Panc1 (cell line): Measurements from ENCODE around the gene CMKLR1. TPM values are rescaled to one million over a fixed set of nuclear protein-coding genes. Genes with fewer than 3 reads are reported as not detected.

Experiments
- ATAC-seq: fragments of 200-7000 bp; cut with Tn5 transposase; 2 replicates; pipeline ENCODE4 v1.9.1; 2020; ENCODE audit warnings: mild to moderate bottlenecking, moderate library complexity
- Bru-seq: library from RNA; stranded (reverse); fragments of 400-500 nt; gene quantifications from one replicate; lab custom pipeline; 2021; lab: Mats Ljungman, UMichigan
- BruChase-seq, 2 experiments: library from RNA; stranded (reverse); fragments of 400-500 nt; gene quantifications; one replicate each; lab custom pipeline; 2021; lab: Mats Ljungman, UMichigan
- BruUV-seq: library from RNA; stranded (reverse); fragments of 400-500 nt; replicated peaks from 2 replicates; lab custom pipeline; 2021; lab: Mats Ljungman, UMichigan
- CTCF ChIA-PET: fragments of 300-600 bp; sonication (Branson Sonifier 250); formaldehyde crosslinking; loops from one replicate; lab custom pipeline; 2022; ENCODE audit warnings: antibody characterized with exemption; lab: Charles Lee
- POLR2A ChIA-PET: fragments of 300-600 bp; sonication (Branson Sonifier 250); formaldehyde crosslinking; loops from one replicate; lab custom pipeline; 2022; ENCODE audit warnings: antibody characterized with exemption; lab: Charles Lee
- DNase-seq: peaks from one replicate; pipeline ENCODE4 v3.0.0-alpha.2; 2010; ENCODE audit warnings: low read depth, low spot score
- H3K27ac ChIP-seq: 2 replicates; pipeline ENCODE4 v1.5.1; 2011; ENCODE audit warnings: mild to moderate bottlenecking, low read length, inconsistent platforms
- H3K27me3 ChIP-seq: fragments of 200-500 bp; sonication (Bioruptor generic); 2 replicates; pipeline ENCODE4 v1.6.0; 2014; ENCODE audit warnings: low read length, inconsistent platforms; ENCODE audit not compliant: control insufficient read depth, insufficient read depth
- H3K36me3 ChIP-seq: fragments of 200-500 bp; sonication (Bioruptor generic); 2 replicates; pipeline ENCODE4 v1.5.1; 2014; ENCODE audit warnings: inconsistent platforms, mild to moderate bottlenecking, low read length, moderate library complexity; ENCODE audit not compliant: control insufficient read depth, insufficient read depth
- H3K4me1 ChIP-seq: 2 replicates; pipeline ENCODE4 v1.5.1; 2011; ENCODE audit warnings: inconsistent platforms, mild to moderate bottlenecking, low read length, moderate library complexity; ENCODE audit not compliant: control insufficient read depth, insufficient read depth
- H3K4me3 ChIP-seq, 2 experiments: 2 replicates each; pipeline ENCODE4 v1.5.1; 2011 to 2012; ENCODE audit warnings: low read depth in 2 of 2, low read length in 2 of 2, mild to moderate bottlenecking in 2 of 2, inconsistent platforms in 1 of 2, moderate library complexity in 1 of 2
- H3K9me3 ChIP-seq: fragments of 200-500 bp; sonication (Bioruptor generic); 2 replicates; pipeline ENCODE4 v1.5.1; 2014; ENCODE audit warnings: low read depth, mild to moderate bottlenecking, inconsistent platforms, low read length, moderate library complexity; ENCODE audit not compliant: control insufficient read depth, insufficient read depth
- POLR2AphosphoS5 ChIP-seq: IDR thresholded peaks from 2 replicates; pipeline ENCODE4 v1.6.1; 2012; ENCODE audit warnings: mild to moderate bottlenecking, low read depth, low read length, moderate library complexity
- REST ChIP-seq, 2 experiments: IDR thresholded peaks; 2 replicates each; pipeline ENCODE4 v1.6.1; 2011 to 2012; ENCODE audit warnings: low read depth in 2 of 2, control low read depth in 1 of 2, low read length in 1 of 2, mild to moderate bottlenecking in 1 of 2, moderate library complexity in 1 of 2; ENCODE audit not compliant: insufficient read depth in 1 of 2
- SIN3A ChIP-seq: IDR thresholded peaks from 2 replicates; pipeline ENCODE4 v1.6.1; 2012; ENCODE audit warnings: low read depth, mild to moderate bottlenecking, low read length, moderate library complexity, borderline replicate concordance; ENCODE audit not compliant: insufficient read depth
- TCF7L2 ChIP-seq: IDR thresholded peaks from 2 replicates; pipeline ENCODE4 v1.6.1; 2011; ENCODE audit warnings: mild to moderate bottlenecking, low read depth, low read length, inconsistent platforms
- in situ Hi-C: cut with HindIII; loops from 2 replicates; pipeline ENCODE4 v1.10.0; 2016; ENCODE audit warnings: low sequenced_read_pairs, low pct_unique_long_range_greater_than_20kb
- intact Hi-C: fragments of 100-400 bp; cut with micrococcal nuclease; formaldehyde crosslinking; loops from one replicate; pipeline ENCODE4 v1.10.0; 2022; ENCODE audit not compliant: unreplicated experiment
- long read RNA-seq: library from polyadenylated mRNA; unstranded; transcript quantifications from one replicate; pipeline ENCODE4 v2.0.0, GENCODE V29; 2021; ENCODE audit not compliant: unreplicated experiment
- polyA plus RNA-seq: library from polyadenylated mRNA; unstranded; fragments of >200 nt; gene quantifications from one replicate; pipeline ENCODE4 v1.2.1, GENCODE V29; 2012; ENCODE audit warnings: missing spikeins; ENCODE audit not compliant: insufficient read length
- total RNA-seq: library from RNA; stranded (reverse); gene quantifications from one replicate; pipeline ENCODE4 v1.2.1, GENCODE V29; 2021; ENCODE audit not compliant: unreplicated experiment
- TF ChIP-seq, protein P1 (sequence below): fragments of 450-650 bp; IDR thresholded peaks from 2 replicates; pipeline ENCODE4 v1.5.1; 2017; ENCODE audit warnings: mild to moderate bottlenecking

CMKLR1 gene, protein sequence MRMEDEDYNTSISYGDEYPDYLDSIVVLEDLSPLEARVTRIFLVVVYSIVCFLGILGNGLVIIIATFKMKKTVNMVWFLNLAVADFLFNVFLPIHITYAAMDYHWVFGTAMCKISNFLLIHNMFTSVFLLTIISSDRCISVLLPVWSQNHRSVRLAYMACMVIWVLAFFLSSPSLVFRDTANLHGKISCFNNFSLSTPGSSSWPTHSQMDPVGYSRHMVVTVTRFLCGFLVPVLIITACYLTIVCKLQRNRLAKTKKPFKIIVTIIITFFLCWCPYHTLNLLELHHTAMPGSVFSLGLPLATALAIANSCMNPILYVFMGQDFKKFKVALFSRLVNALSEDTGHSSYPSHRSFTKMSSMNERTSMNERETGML
- 0.03 TPM for total RNA-seq
- polyA plus RNA-seq = not detected
- percentile 5 among the genes with signal in this experiment for Bru-seq, nascent RNA
- BruChase-seq, experiment 1, labeled RNA remaining after a 2-hour chase = percentile 8 among the genes with signal in this experiment
- BruChase-seq, experiment 2, labeled RNA remaining after a 6-hour chase = percentile 7 among the genes with signal in this experiment
- long read RNA-seq = 0 reads

DNA sequence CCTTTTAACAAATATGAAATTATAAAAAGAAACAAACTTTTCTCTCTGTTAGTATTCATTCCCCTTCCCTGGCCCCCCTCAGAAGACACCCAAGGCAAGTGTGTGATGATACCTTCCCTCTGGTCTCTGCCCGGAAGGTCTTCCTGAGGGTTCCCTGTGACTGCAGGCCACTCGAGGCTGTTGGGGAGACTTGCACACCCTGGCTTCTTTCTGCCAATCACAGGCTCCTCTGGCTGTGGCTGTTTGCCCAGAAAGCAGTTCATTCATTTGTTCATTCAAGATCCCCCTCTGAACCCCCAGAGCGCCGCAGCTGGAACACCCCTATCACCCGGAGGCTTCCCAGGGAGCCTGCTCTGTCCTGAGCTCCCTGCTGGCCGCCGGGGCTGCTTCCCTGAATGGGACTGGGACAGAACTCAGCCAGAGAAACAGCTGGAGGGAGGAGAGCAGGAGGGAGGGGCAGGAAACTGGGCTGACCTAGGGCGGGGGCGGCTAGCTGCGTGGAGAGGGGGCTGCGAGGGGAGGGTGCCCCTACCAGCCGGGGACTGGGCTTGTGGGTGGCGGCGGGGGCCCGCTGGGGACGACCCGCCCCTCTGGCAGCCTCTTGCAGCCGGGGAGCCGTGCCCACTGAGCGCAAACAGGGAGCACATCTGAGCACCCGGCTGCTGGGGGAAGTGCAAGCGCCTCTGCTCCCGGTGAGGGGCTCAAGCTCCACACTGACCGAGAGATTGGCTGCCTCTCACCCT lies at the start of gene CMKLR1:
Gene CMKLR1 (minus strand): TSS at position 397 of the 743 bp plus-strand sequence. CDS start 45,720 bp downstream, outside the sequence.
- TF ChIP-seq TCF7L2 = no peak
- TF ChIP-seq REST (IDR thresholded peaks at IDR 0.05; ENCODE audit: insufficient read depth in 1 of 2, low read depth in 2 of 2, low read length in 1 of 2) = no peak
- no peak for TF ChIP-seq POLR2AphosphoS5
- no peak for TF ChIP-seq SIN3A
- TF ChIP-seq, protein P1, sequence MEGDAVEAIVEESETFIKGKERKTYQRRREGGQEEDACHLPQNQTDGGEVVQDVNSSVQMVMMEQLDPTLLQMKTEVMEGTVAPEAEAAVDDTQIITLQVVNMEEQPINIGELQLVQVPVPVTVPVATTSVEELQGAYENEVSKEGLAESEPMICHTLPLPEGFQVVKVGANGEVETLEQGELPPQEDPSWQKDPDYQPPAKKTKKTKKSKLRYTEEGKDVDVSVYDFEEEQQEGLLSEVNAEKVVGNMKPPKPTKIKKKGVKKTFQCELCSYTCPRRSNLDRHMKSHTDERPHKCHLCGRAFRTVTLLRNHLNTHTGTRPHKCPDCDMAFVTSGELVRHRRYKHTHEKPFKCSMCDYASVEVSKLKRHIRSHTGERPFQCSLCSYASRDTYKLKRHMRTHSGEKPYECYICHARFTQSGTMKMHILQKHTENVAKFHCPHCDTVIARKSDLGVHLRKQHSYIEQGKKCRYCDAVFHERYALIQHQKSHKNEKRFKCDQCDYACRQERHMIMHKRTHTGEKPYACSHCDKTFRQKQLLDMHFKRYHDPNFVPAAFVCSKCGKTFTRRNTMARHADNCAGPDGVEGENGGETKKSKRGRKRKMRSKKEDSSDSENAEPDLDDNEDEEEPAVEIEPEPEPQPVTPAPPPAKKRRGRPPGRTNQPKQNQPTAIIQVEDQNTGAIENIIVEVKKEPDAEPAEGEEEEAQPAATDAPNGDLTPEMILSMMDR = no peak
- CTCF ChIA-PET = no interaction called here
- no peaks in the 10 kb centered on the region for H3K9me3 ChIP-seq
- no peaks in the 10 kb centered on the region for H3K4me1 ChIP-seq
- intact Hi-C loops (no loop called here), in situ Hi-C loops (no loop called here)
- BruUV-seq = no TSS peak
- DNase-seq = no peak
- H3K27ac ChIP-seq = no peak within 1 kb of the TSS
- no peak for ATAC-seq
- no peaks in the 10 kb centered on the region for H3K36me3 ChIP-seq
- H3K4me3 ChIP-seq = no peak within 1 kb of the TSS
- POLR2A ChIA-PET = no interaction called here
- H3K27me3 ChIP-seq = no peaks in the 10 kb centered on the region; the same call in 1 of the 2 replicates

- ChIA-PET POLR2A (no interaction called here), CTCF (no interaction called here)
- Histone ChIP-seq H3K27ac (no peak overlapping the region), H3K9me3 (no peaks in the 10 kb centered on the region), H3K4me1 (no peaks in the 10 kb centered on the region), H3K4me3 (no peak overlapping the region), H3K27me3 (no peaks in the 10 kb centered on the region), H3K36me3 (no peaks in the 10 kb centered on the region)
- no TSS peak for BruUV-seq
- in situ Hi-C loops = no loop called here
- ATAC-seq (no peak), DNase-seq (no peak)
- intact Hi-C loops = no loop called here
- TF ChIP-seq, protein P1 = no peak
- TF ChIP-seq REST (IDR thresholded peaks at IDR 0.05; ENCODE audit: insufficient read depth in 1 of 2, low read depth in 2 of 2, low read length in 1 of 2) = no peak
- TF ChIP-seq POLR2AphosphoS5 = no peak
- TF ChIP-seq TCF7L2 = no peak
- TF ChIP-seq SIN3A = no peak
Measured at GRCh38 chr12:108387771-108388170, 48.7 kb upstream of the CMKLR1 start.
